ENCODE measurements around the gene EML6. TPM values are rescaled to one million over a fixed set of nuclear protein-coding genes. Genes with fewer than 3 reads are reported as not detected.
A peak's percentile ranks its signal among the peaks of the same experiment; 100 is the strongest.

EML6 gene
- total RNA-seq, 1 experiment from 2014 or later, result 1.5 TPM

GRCh38 chr2:54975598-54976492 lies 252.4 kb downstream of the EML6 start:
- no peaks in the 10 kb centered on the region for H3K9me3 ChIP-seq (ENCODE audit: control insufficient read depth, low read depth, low read length)
- H2BK12ac ChIP-seq (ENCODE audit: insufficient read length, low read depth, low read length), result no peak overlapping the region
- H3K4me1 ChIP-seq (ENCODE audit: insufficient read depth, low read length), result peaks cover 3% of the 10 kb centered on the region; the same call in 1 of the 2 replicates
- H3K14ac ChIP-seq (ENCODE audit: insufficient read depth, low read length), result no peak overlapping the region
- H2BK5ac ChIP-seq (ENCODE audit: insufficient read length, low read length), result no peak overlapping the region
- H3K27ac ChIP-seq (ENCODE audit: insufficient read length, low read depth, low read length), result no peak overlapping the region
- peaks cover 4% of the 10 kb centered on the region; the same call in 1 of the 2 replicates for H3K79me2 ChIP-seq (ENCODE audit: insufficient read depth, low read length)
- H3K56ac ChIP-seq (ENCODE audit: insufficient read length, low read depth, low read length), result no peak overlapping the region
- no peaks in the 10 kb centered on the region for H3K27me3 ChIP-seq (ENCODE audit: insufficient read depth, low read length)
- H4K8ac ChIP-seq (replicated peaks; ENCODE audit: insufficient read length, low read depth, low read length), result no peak overlapping the region
- no peak overlapping the region for H3K4me2 ChIP-seq (ENCODE audit: insufficient read depth, insufficient read length, low read length)
- no peak overlapping the region for H3K23ac ChIP-seq (ENCODE audit: insufficient read length, low read depth, low read length)
- no peak overlapping the region for H2BK120ac ChIP-seq (ENCODE audit: low read depth, low read length, poor library complexity, severe bottlenecking)
- Mint-ChIP-seq H3K36me3 (ENCODE audit: insufficient read depth in 1 of 3, low read depth in 3 of 3) (peaks cover 11 to 36% (median 27%) of the 10 kb centered on the region in 3 experiments; a peak in 6 of 7 replicates), H3K27ac (peak overlapping the region in 1 of 3 experiments; percentile 68; a peak in 1 of 7 replicates), H3K4me3 (no peak overlapping the region), H3K4me1 (peaks cover 5 to 9% of the 10 kb centered on the region in 2 experiments), H3K9me3 (no peaks in the 10 kb centered on the region), H3K27me3 (ENCODE audit: low read depth) (no peaks in the 10 kb centered on the region)
- no peak for DNase-seq
- no peak for TF ChIP-seq CTCF (conservative IDR thresholded peaks at IDR 0.05)
- no peaks in the 10 kb centered on the region for H3K23me2 ChIP-seq (ENCODE audit: insufficient read length, low read depth, low read length, poor library complexity, severe bottlenecking)
- H3K79me1 ChIP-seq (ENCODE audit: insufficient read depth, low read depth, low read length, poor library complexity, severe bottlenecking), result no peaks in the 10 kb centered on the region
- no peak overlapping the region for H2BK15ac ChIP-seq (ENCODE audit: low read depth, low read length)
- H2AFZ ChIP-seq (ENCODE audit: low read length), result no peak overlapping the region
- no peak overlapping the region for H3T11ph ChIP-seq (ENCODE audit: low read length)
- H4K91ac ChIP-seq (ENCODE audit: insufficient read length, low read depth, low read length), result no peak overlapping the region
- no peaks in the 10 kb centered on the region for H4K20me1 ChIP-seq (ENCODE audit: control insufficient read depth, insufficient read depth, insufficient read length)
- no peak overlapping the region for H2AK5ac ChIP-seq (ENCODE audit: insufficient read length, low read length)
- no peak overlapping the region for H3K9ac ChIP-seq (ENCODE audit: extremely low read depth, insufficient read length, low read length)
- no peak overlapping the region for H3K4ac ChIP-seq (ENCODE audit: low read depth, low read length)
- WGBS (ENCODE audit: extremely low coverage, insufficient read length, low lambda C conversion rate), result no CpG with 5 or more reads among the region's 4 CpGs
- no peak overlapping the region for H3K18ac ChIP-seq (ENCODE audit: insufficient read length, low read depth, low read length)
- H2BK20ac ChIP-seq (ENCODE audit: low read depth, low read length, poor library complexity, severe bottlenecking), result no peak overlapping the region
- no peak overlapping the region for H4K5ac ChIP-seq (ENCODE audit: insufficient read length, low read depth, low read length)
